HepG2 (cell line): ENCODE data around the gene VWC2L. TPM values are rescaled to one million over a fixed set of nuclear protein-coding genes. Genes with fewer than 3 reads are reported as not detected.

ENCODE experiments used
- AKAP8 ChIP-seq: sonication (generic); formaldehyde crosslinking; IDR thresholded peaks from 2 replicates; pipeline ENCODE4 v1.5.1; 2020; ENCODE audit warnings: mild to moderate bottlenecking, missing genetic modification reagents
- CCDC6 ChIP-seq: sonication (generic); formaldehyde crosslinking; IDR thresholded peaks from 2 replicates; pipeline ENCODE4 v1.8.1; 2022; ENCODE audit warnings: mild to moderate bottlenecking, missing genetic modification reagents, moderate library complexity
- CHD4 ChIP-seq: fragments of 200-600 bp; sonication (generic); IDR thresholded peaks from 2 replicates; pipeline ENCODE4 v1.7.0; 2017; ENCODE audit warnings: mild to moderate bottlenecking, low read length, borderline replicate concordance
- DNMT3B ChIP-seq: conservative IDR thresholded peaks from 2 replicates; pipeline ENCODE4 v1.6.1; 2016; ENCODE audit warnings: missing biosample characterization, control low read depth
- ELF4 ChIP-seq: sonication (generic); formaldehyde crosslinking; IDR thresholded peaks from 2 replicates; pipeline ENCODE4 v1.5.0; 2020; ENCODE audit warnings: missing genetic modification reagents, mild to moderate bottlenecking, moderate library complexity, borderline replicate concordance
- ERF ChIP-seq: IDR thresholded peaks from 2 replicates; pipeline ENCODE4 v1.6.1; 2018; ENCODE audit warnings: missing biosample characterization, missing genetic modification reagents
- FIP1L1 ChIP-seq: fragments of 200-400 bp; formaldehyde crosslinking; IDR thresholded peaks from 2 replicates; pipeline ENCODE4 v1.6.1; 2018; ENCODE audit warnings: low read depth, mild to moderate bottlenecking, low read length, moderate library complexity, borderline replicate concordance; ENCODE audit not compliant: insufficient read depth
- GMEB2 ChIP-seq: IDR thresholded peaks from 2 replicates; pipeline ENCODE4 v1.6.1; 2016; ENCODE audit warnings: missing biosample characterization, missing genetic modification reagents, low read depth
- IKZF1 ChIP-seq: fragments of 450-650 bp; IDR thresholded peaks from 2 replicates; pipeline ENCODE4 v1.7.1; 2016
- KDM4B ChIP-seq: sonication (generic); formaldehyde crosslinking; IDR thresholded peaks from 2 replicates; pipeline ENCODE4 v1.4.0; 2020; ENCODE audit warnings: missing genetic modification reagents
- KLF13 ChIP-seq: sonication (generic); formaldehyde crosslinking; IDR thresholded peaks from 2 replicates; pipeline ENCODE4 v1.4.0; 2020; ENCODE audit warnings: mild to moderate bottlenecking, missing genetic modification reagents
- MED1 ChIP-seq: sonication (generic); formaldehyde crosslinking; IDR thresholded peaks from 2 replicates; pipeline ENCODE4 v1.4.0; 2020; ENCODE audit warnings: missing genetic modification reagents
- PCBP1 ChIP-seq: fragments of 200-400 bp; formaldehyde crosslinking; IDR thresholded peaks from 2 replicates; pipeline ENCODE4 v1.6.1; 2017; ENCODE audit warnings: mild to moderate bottlenecking, low read depth, low read length, borderline replicate concordance
- SMC3 ChIP-seq: IDR thresholded peaks from 2 replicates; pipeline ENCODE4 v1.6.1; 2011; ENCODE audit warnings: low read length, improper control_type of control experiment
- SPEN ChIP-seq: sonication (generic); formaldehyde crosslinking; IDR thresholded peaks from 2 replicates; pipeline ENCODE4 v1.5.1; 2020; ENCODE audit warnings: low read depth, mild to moderate bottlenecking, missing genetic modification reagents
- SRY ChIP-seq: sonication (generic); formaldehyde crosslinking; IDR thresholded peaks from 2 replicates; pipeline ENCODE4 v1.8.0; 2022; ENCODE audit warnings: mild to moderate bottlenecking, missing genetic modification reagents
- THAP9 ChIP-seq: sonication (generic); formaldehyde crosslinking; IDR thresholded peaks from 2 replicates; pipeline ENCODE4; 2020; ENCODE audit warnings: missing genetic modification reagents, mild to moderate bottlenecking, borderline replicate concordance
- YY1 ChIP-seq: IDR thresholded peaks from 2 replicates; pipeline ENCODE4 v1.6.1; 2011; ENCODE audit warnings: low read length, low read depth, moderate library complexity, mild to moderate bottlenecking; ENCODE audit not compliant: insufficient read depth, insufficient replicate concordance
- ZBTB8A ChIP-seq: sonication (generic); formaldehyde crosslinking; IDR thresholded peaks from 2 replicates; pipeline ENCODE4 v1.4.0; 2020; ENCODE audit warnings: mild to moderate bottlenecking, low read depth, missing genetic modification reagents, borderline replicate concordance
- ZNF20 ChIP-seq: sonication (generic); formaldehyde crosslinking; IDR thresholded peaks from 2 replicates; pipeline ENCODE4 v1.4.0; 2020; ENCODE audit warnings: mild to moderate bottlenecking, moderate library complexity, missing genetic modification reagents
- ZNF24 ChIP-seq: fragments of 450-650 bp; IDR thresholded peaks from 2 replicates; pipeline ENCODE4 v1.6.1; 2017; ENCODE audit warnings: antibody characterized with exemption, mild to moderate bottlenecking
- ZNF350 ChIP-seq: sonication (generic); formaldehyde crosslinking; IDR thresholded peaks from 2 replicates; pipeline ENCODE4 v1.4.0; 2020; ENCODE audit warnings: mild to moderate bottlenecking, low read depth, missing genetic modification reagents, borderline replicate concordance
- ZNF441 ChIP-seq: sonication (generic); formaldehyde crosslinking; IDR thresholded peaks from 2 replicates; pipeline ENCODE4 v1.7.0; 2021; ENCODE audit warnings: missing genetic modification reagents, borderline replicate concordance
- ZNF589 ChIP-seq: sonication (generic); formaldehyde crosslinking; conservative IDR thresholded peaks from 2 replicates; pipeline ENCODE4 v1.8.0; 2022; ENCODE audit warnings: mild to moderate bottlenecking, moderate library complexity, missing genetic modification reagents
- ZNF629 ChIP-seq: sonication (generic); formaldehyde crosslinking; conservative IDR thresholded peaks from 2 replicates; pipeline ENCODE4 v1.5.0; 2020; ENCODE audit warnings: missing genetic modification reagents
- ZNF713 ChIP-seq: sonication (generic); formaldehyde crosslinking; IDR thresholded peaks from 2 replicates; pipeline ENCODE4 v1.4.0; 2020; ENCODE audit warnings: mild to moderate bottlenecking, missing genetic modification reagents
- ZNF740 ChIP-seq: sonication (generic); formaldehyde crosslinking; IDR thresholded peaks from 2 replicates; pipeline ENCODE4 v1.4.0; 2020; ENCODE audit warnings: missing genetic modification reagents
- ZNF775 ChIP-seq: sonication (generic); formaldehyde crosslinking; IDR thresholded peaks from 2 replicates; pipeline ENCODE4 v1.4.0; 2020; ENCODE audit warnings: missing genetic modification reagents, mild to moderate bottlenecking, moderate library complexity, borderline replicate concordance
- polyA plus RNA-seq, 8 experiments: library from polyadenylated mRNA; depleted of rRNA in 3 of 8; stranded (reverse) in 7 of 8; unstranded in 1 of 8; fragments of >200 nt; fragmentation: Illumina TruSeq in 4 of 8; extraction: Trizol in 4 of 8; gene quantifications; 2 replicates each; pipeline versions ENCODE4 v1.2.1 to v1.2.3, GENCODE V29; 2011 to 2016; ENCODE audit warnings: low read depth in 4 of 8, missing spikeins in 1 of 8, mixed read lengths in 1 of 8; ENCODE audit not compliant: insufficient read depth in 1 of 8
- total RNA-seq, 5 experiments: library from RNA; depleted of rRNA; stranded (reverse); fragments of >200 nt; fragmentation: Illumina TruSeq; extraction: Trizol; gene quantifications; 2 replicates each; pipeline ENCODE4 v1.2.3, GENCODE V29; 2016; ENCODE audit warnings: low read depth in 1 of 5

The VWC2L gene
- total and polyA plus RNA-seq, 2 of the 13 experiments (the other 11 are each of a cell fraction or from before 2014, with no cell fraction given), result not detected

- TF ChIP-seq ZNF589 (CRISPR knock-in tag) (0 out of 2 replicates have a peak, but pooled peaks have one; percentile 36), YY1 (no peak), SPEN (CRISPR knock-in tag) (peak; percentile 55; the same call in 1 of the 2 replicates), ZNF740 (CRISPR knock-in tag) (no peak), CHD4 (no peak), ZNF350 (peak; percentile 39; the same call in 1 of the 2 replicates), ZBTB8A (no peak), ZNF775 (CRISPR knock-in tag) (no peak), PCBP1 (no peak), FIP1L1 (no peak), SMC3 (peak; percentile 5; the same call in 1 of the 2 replicates), CCDC6 (CRISPR knock-in tag) (peak; percentile 95), KLF13 (CRISPR knock-in tag) (no peak), ELF4 (CRISPR knock-in tag) (peak; percentile 44; the same call in 1 of the 2 replicates), ZNF24 (no peak), DNMT3B (CRISPR knock-in tag) (peak; percentile 99), ZNF713 (CRISPR knock-in tag) (no peak), ZNF20 (no peak), ZNF629 (no peak), ERF (CRISPR knock-in tag) (peak; percentile 96), AKAP8 (CRISPR knock-in tag) (no peak), THAP9 (CRISPR knock-in tag) (no peak), SRY (peak; percentile 96), IKZF1 (no peak), KDM4B (CRISPR knock-in tag) (peak; percentile 95), MED1 (peak; percentile 68), ZNF441 (CRISPR knock-in tag) (peak; percentile 94), GMEB2 (no peak)
Measured at GRCh38 chr2:214410918-214411554, at the start of gene VWC2L (continued).
